Measurements from ENCODE around the gene REEP6.

REEP6 gene

DNA sequence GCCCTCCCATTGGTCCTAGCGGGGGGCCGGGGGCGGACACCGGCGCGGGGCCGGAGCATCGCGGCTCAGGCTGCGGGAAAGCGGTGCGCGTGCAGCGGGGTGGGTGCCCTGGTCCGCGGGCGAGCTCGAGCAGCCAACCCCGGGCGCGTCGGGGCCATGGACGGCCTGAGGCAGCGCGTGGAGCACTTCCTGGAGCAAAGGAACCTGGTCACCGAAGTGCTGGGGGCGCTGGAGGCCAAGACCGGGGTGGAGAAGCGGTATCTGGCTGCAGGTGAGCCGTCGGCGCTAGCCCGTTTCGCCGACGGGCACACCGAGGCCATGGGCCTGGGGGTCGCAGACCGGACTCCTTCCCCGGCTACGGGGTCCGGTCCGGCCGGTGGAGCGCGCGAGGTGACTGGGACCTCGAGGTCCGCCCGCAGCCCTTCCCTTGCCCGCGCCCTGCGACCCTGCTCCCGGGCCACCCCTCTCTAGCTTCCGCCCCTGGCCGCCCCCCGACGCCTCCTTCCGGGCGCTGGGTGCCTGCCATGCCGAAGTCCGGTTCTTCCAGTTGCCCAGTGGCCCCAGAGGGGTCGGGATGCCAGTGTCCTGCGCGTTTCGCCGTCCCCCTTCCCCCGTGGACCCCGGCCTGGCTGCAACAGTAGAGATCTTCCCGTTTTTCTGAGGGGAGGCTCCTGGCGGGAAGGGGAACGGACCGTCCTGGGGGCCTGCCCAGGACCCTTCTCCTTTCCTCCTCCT, at the start of gene REEP6:
Gene REEP6 (plus strand): TSS at position 68 of the 735 bp plus-strand sequence. CDS start 89 bp downstream, at position 157.
- no peak for DNase-seq (ENCODE audit: low spot score)

GRCh38 chr19:1441677-1442438, 49.1 kb upstream of the REEP6 start:
- DNase-seq (ENCODE audit: low spot score), result no peak

DNA sequence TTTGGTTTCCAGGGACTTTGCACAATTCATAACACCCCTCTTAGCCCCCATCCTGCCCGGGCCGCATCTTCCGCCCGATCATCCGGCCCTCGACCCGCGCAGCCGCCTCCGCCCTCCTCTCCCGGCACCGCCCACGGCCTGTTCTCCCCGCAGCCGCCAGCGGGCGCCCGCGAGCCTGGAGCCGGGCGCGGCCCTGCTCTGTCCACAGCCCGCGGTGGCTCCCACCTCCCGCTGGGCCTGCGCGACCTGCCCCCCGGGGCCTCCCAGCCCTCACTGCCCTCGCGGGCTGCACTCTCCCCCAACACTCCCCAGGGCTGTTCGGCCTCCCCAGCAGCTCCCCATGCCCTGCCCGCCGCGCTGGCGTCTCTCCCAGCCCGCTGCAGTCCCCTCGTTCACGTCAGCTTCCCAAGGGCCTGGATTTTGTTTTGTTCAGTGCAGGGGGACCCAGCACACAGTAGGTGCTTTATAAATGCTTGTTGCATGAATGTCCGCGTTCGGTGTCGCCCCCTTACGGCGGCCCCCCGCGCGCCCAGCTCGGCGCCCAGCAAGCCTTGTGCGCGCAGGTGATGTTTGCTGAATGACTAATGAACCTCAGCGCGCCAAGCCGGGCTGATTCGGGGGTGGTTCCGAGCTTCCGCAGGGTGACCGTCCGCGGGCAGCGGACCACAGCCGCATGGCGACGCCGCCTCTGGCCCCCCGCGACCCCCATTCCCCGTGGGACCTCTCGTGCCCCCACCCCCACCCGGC, 45.6 kb upstream of the REEP6 start:
- peak; percentile 95 for DNase-seq (ENCODE audit: low spot score)

- DNase-seq (ENCODE audit: low spot score), result peak; percentile 80
These were observed 44.9 kb upstream of the REEP6 start for GRCh38 chr19:1445932-1446712.

DNA sequence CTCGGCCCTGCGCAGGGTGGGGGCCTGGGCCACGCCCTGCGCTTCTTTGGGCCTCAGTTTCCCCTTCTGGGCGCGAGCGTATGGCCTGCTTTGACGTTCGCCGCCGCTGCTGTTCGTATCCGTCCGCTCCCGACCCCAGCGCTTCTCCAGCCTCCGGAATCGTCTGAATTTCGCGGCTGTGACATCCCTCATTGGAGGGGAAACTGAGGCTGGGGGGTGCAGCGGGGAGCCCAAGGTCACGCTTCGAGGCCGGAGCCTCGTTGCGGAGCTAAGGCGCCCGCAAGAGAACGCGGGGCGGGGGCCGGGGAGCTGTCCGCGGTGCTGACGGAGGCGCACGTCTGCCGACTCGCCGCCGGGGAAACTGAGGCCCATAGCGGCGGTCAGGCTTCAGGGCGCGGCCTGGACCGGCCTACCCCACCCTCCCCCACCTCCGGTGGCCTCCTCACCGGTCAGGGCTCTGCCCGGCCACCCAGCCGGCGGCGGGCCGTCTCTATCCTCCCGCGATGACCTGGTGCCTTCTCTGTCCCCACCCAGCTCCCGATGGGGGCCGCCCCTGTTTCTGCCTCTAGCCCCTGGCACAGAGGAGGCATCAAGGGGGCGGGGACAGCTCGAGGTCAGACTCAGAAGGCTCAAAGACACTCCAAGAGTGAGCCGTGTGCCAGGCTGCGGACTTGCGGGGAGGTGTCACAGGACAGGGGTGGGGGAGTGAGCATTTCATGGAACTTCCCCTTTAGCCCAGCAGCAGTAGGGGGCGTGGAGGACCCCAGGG, 44.1 kb upstream of the REEP6 start:
- DNase-seq (ENCODE audit: low spot score), result peak; percentile 36

DNA sequence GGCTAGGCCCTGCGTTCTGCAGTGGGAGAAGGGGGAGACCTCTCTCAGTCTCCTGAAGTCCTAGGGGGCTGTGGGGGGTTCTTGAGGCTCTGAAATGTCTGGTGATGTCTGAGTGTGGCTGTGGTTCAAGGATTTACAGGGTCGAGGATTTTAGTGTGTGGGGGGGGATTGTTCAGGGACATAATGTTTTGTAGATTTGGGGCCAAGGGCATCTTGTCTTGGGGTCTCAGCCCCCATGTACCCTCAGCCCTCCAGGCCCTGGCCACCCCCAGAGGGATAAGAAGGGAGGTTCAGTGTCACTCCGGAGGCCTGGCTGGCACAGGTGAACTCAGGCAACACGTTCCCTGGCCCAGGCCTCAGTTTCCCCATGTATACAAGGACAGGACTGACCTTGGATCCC, 43.5 kb upstream of the REEP6 start:
- no peak for DNase-seq (ENCODE audit: low spot score)

GRCh38 chr19:1447944-1448343, 43.0 kb upstream of the REEP6 start:
- DNase-seq (ENCODE audit: low spot score), result no peak

GRCh38 chr19:1449467-1450442, 41.2 kb upstream of the REEP6 start, which contains the start of gene APC2:
TSS of gene APC2 (plus strand) at chr19:1450121. CDS start at chr19:1453002, 2,881 bp downstream.
- peak; percentile 94 for DNase-seq (ENCODE audit: low spot score)

DNA sequence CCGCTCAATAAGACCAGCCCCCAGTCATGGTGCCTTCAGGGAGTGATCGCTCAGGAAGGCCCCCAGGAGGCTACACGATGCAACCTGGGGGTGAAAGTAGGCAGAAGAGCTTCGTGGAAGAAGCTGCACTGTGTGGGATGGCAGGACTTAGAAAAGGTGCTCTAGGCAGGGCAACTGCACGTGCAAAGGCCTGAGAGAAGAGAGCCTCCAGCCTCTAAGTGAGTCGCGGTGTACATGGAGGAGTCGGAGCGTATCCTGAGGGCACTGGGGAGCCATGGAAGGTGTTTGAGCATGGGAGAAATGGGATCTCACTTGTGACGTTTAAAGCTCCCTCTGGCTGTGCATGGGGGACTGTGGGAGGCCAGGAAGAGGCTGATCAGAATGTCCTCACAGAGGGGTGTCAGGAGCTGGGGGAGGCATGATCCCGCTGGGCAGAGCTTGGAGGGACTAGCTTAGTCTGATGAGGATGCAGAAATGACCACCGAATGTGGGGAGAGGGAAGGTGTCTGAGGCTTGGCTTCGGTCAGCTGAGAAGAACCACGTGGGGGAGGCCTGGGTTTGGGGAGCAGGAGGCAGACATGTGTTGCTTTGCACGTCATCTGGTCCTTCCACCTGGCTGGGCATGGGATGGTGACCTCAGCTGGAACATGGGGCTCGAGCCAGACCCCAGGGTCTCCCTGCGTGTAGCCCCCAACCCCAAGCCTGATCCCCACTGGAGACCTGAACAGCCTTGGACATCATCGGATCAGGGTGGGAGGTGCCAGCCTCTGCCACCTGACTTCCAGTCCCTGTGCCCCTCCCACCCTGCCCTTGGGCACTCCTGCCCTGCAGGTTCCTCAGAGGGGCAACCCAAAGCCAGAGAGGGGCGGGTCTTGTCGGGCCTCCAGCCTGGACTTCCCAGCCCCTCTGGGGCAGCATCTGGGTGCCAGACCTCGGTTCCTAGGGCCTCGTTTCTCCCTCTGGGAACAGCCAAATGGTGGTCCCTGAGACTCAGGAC, 39.9 kb upstream of the REEP6 start:
- no peak for DNase-seq (ENCODE audit: low spot score)

DNA sequence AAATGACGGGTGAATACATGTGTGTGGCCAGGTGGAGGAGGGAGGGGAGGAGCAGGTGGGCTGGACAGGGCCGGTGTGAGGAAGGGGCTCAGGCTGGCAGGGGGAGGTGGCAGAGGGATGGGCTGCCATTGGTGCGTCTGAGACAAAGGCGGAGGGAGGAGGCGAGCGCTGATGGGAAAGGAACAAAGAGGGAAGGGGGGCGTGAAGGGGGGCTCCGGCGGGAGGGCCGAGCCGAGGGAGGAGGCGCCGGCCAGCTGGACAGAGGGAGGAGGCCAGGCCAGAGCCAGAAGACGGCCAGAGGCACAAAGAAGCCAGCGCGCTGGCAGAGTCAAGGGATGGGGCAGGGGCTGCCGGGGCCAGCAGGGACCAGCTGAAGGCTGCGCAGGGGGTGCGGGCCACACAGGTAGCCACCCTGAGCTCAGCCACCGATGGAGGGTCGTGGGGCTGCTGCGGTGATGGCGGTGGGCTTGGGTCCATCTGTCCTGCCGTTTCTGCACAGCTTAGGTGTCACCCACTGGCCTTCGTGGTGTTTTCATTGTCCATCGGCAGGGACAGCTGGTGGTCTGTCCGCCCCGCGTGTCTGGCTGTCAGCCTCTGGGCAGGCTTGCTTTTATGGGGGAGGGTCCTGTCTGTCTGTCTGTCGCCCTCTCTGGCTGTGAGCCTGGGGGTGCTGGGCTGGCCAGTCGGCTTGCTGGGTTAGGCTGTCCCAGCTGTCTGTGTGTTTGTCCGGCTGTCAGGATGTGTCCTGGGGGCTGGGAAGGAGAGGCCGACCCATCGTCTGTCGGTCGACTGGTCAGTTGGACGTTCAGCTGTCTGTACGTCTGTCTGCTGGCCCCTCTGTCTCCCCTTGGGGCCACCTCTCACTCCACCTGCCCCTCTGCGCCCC, 38.8 kb upstream of the REEP6 start:
- DNase-seq (ENCODE audit: low spot score), result no peak

DNA sequence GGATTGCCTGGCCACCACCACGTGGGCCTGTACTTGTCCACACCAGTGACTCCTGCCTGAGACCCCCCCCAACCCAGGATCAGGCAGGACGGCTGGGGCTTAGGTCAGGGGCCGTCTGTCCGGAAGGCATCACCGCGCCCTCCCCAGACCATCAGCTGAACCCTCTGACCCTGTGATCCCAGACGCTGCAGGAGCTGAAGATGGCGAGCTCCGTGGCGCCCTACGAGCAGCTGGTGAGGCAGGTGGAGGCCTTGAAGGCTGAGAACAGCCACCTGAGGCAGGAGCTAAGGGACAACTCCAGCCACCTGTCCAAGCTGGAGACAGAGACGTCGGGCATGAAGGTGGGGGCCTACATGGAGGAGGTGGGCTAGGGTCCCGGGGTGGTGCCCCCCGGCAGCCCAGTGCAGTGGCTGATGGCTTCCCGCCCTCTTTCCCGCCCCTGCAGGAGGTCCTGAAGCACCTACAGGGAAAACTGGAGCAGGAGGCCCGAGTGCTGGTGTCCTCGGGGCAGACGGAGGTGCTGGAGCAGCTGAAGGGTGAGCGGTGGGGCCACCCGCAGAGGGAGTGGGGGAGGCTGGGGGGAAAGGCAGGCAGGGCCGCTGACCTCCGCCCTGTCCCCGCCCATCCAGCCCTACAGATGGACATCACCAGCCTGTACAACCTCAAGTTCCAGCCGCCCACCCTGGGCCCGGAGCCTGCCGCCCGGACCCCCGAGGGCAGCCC, 38.0 kb upstream of the REEP6 start:
- DNase-seq (ENCODE audit: low spot score), result no peak

DNA sequence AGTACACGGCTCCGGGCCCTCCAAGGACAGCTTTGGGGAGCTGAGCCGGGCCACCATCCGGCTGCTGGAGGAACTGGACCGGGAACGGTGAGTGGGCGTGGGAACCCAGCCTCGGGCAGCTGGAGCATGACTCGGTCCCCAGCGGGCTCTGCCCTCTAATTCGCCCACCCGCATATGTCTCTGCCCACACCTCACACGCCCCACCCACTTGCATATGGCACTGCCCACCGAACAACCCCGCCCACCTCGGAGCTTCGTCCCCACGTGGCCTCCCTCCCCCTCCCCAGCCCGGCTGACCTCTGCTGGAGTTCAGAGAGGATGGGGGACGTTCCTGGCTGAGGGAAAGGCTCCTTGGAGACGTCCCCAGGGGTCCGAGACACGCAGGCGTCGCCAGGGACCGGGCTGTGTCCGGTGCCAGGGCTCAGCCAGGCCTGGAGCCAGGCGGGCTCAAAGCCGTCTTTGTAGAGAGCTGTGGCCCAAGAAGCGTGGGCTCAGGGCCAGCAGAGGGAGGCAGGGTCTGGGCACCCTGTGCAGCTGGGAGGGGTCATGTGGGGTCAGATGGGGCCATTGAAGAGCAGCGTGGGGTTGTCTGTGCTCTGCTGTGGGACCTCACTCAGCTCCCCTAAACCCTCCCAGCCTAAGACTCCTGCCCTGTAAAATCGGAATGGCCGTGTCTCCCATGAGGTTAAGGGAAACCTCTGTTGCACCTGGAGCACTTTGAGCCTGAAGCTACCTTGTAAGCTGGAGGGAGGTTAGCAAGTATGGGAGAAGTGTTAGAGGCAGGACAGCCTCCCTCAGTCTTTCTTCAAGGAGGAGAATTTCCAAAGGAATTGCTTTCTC, 37.2 kb upstream of the REEP6 start:
- DNase-seq (ENCODE audit: low spot score), result peak; percentile 31

GRCh38 chr19:1455002-1455335, 36.0 kb upstream of the REEP6 start:
- DNase-seq (ENCODE audit: low spot score), result no peak

DNA sequence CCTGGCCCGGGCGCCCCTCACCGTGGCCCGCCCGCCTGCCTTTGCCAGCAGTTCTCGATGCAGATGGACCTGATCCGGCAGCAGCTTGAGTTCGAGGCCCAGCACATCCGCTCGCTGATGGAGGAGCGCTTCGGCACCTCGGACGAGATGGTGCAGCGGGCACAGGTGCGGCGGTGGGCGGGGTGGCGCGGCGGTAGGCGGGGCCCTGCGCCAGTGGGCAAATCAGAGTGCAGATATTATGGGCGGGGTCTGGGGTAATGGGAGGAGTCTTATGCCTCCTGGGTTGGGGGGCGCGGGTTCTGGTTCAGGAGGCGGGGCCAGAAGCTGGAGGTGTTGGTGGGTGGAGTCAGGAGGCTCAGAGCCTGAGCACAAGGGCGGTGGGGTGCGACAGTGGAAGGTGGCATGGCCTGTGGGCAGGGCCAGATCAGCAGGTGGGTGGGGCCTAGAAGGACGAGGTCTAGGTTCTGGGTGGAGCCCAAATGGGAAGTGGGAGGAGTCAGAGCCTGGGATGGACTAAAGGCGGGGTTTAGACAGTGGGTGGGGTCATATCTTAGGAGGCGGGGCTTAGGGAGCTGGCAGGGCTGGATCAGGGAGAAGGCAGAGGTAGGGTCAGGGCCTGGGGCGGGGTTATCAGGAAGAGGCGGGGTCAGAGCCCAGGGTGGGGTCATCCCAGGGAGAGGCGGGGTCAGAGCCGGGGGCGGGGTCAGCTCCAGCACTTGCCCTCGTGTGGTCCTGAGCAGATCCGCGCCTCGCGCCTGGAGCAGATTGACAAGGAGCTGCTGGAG, 35.5 kb upstream of the REEP6 start:
- peak; percentile 79 for DNase-seq (ENCODE audit: low spot score)
